Measurements from ENCODE around the gene CGNL1.

The CGNL1 gene

GRCh38 chr15:57375827-57376695 lies at the start of gene CGNL1:
CGNL1 (plus strand) TSS chr15:57376505; CDS start chr15:57438000, 61,495 bp downstream.
- H3K27ac Mint-ChIP-seq = no peak within 1 kb of the TSS
- DNase-seq (ENCODE audit: low spot score in 2 of 2) (no peak), ATAC-seq (no peak)
- peaks cover 12% of the 10 kb centered on the region for H3K4me1 Mint-ChIP-seq
- no peaks in the 10 kb centered on the region for H3K9me3 Mint-ChIP-seq
- no peaks in the 10 kb centered on the region for H3K36me3 Mint-ChIP-seq
- peak within 1 kb of the TSS; percentile 45 for H3K4me3 Mint-ChIP-seq

GRCh38 chr15:57327985-57328471 lies 48.3 kb upstream of the CGNL1 start:
- H3K4me3 Mint-ChIP-seq = no peak overlapping the region
- ATAC-seq (no peak), DNase-seq (ENCODE audit: low spot score in 2 of 2) (no peak)
- H3K4me1 Mint-ChIP-seq = peaks cover 18% of the 10 kb centered on the region
- H3K36me3 Mint-ChIP-seq = no peaks in the 10 kb centered on the region
- no peak overlapping the region for H3K27ac Mint-ChIP-seq
- H3K9me3 Mint-ChIP-seq = no peaks in the 10 kb centered on the region

GRCh38 chr15:57328479-57328878 lies 47.8 kb upstream of the CGNL1 start:
- Mint-ChIP-seq H3K4me1 (peaks cover 18% of the 10 kb centered on the region), H3K9me3 (no peaks in the 10 kb centered on the region), H3K36me3 (no peaks in the 10 kb centered on the region), H3K27ac (no peak overlapping the region), H3K4me3 (no peak overlapping the region)
- DNase-seq (ENCODE audit: low spot score in 2 of 2) (no peak), ATAC-seq (no peak)

GRCh38 chr15:57328897-57329296 lies 47.4 kb upstream of the CGNL1 start:
- Mint-ChIP-seq H3K4me1 (peaks cover 14% of the 10 kb centered on the region), H3K36me3 (no peaks in the 10 kb centered on the region), H3K27ac (no peak overlapping the region), H3K9me3 (no peaks in the 10 kb centered on the region), H3K4me3 (no peak overlapping the region)
- ATAC-seq (no peak), DNase-seq (ENCODE audit: low spot score in 2 of 2) (no peak)

GRCh38 chr15:57329582-57330367 lies 46.5 kb upstream of the CGNL1 start:
- H3K4me1 Mint-ChIP-seq = peaks cover 12% of the 10 kb centered on the region
- peak; percentile 46 for ATAC-seq
- H3K9me3 Mint-ChIP-seq = no peaks in the 10 kb centered on the region
- no peak for DNase-seq (ENCODE audit: low spot score in 2 of 2)
- H3K4me3 Mint-ChIP-seq = no peak overlapping the region
- no peaks in the 10 kb centered on the region for H3K36me3 Mint-ChIP-seq
- no peak overlapping the region for H3K27ac Mint-ChIP-seq

GRCh38 chr15:57330619-57331340 lies 45.5 kb upstream of the CGNL1 start:
- peaks cover 12% of the 10 kb centered on the region for H3K4me1 Mint-ChIP-seq
- no peaks in the 10 kb centered on the region for H3K36me3 Mint-ChIP-seq
- no peaks in the 10 kb centered on the region for H3K9me3 Mint-ChIP-seq
- no peak for ATAC-seq
- H3K27ac Mint-ChIP-seq = no peak overlapping the region
- no peak overlapping the region for H3K4me3 Mint-ChIP-seq
- no peak for DNase-seq (ENCODE audit: low spot score in 2 of 2)

- H3K4me3 Mint-ChIP-seq = no peak overlapping the region
- H3K9me3 Mint-ChIP-seq = no peaks in the 10 kb centered on the region
- DNase-seq (ENCODE audit: low spot score in 2 of 2) = no peak
- no peak overlapping the region for H3K27ac Mint-ChIP-seq
- H3K4me1 Mint-ChIP-seq = peaks cover 12% of the 10 kb centered on the region
- no peaks in the 10 kb centered on the region for H3K36me3 Mint-ChIP-seq
- ATAC-seq = no peak
Observed at GRCh38 chr15:57332326-57332725, 44.0 kb upstream of the CGNL1 start.

- no peak overlapping the region for H3K27ac Mint-ChIP-seq
- DNase-seq (ENCODE audit: low spot score in 2 of 2) (no peak), ATAC-seq (no peak)
- no peaks in the 10 kb centered on the region for H3K9me3 Mint-ChIP-seq
- H3K4me1 Mint-ChIP-seq = peaks cover 12% of the 10 kb centered on the region
- H3K36me3 Mint-ChIP-seq = no peaks in the 10 kb centered on the region
- H3K4me3 Mint-ChIP-seq = no peak overlapping the region
Observed at GRCh38 chr15:57333487-57333886, 42.8 kb upstream of the CGNL1 start.

GRCh38 chr15:57334257-57334656 lies 42.0 kb upstream of the CGNL1 start:
- H3K4me1 Mint-ChIP-seq = peaks cover 12% of the 10 kb centered on the region
- no peaks in the 10 kb centered on the region for H3K9me3 Mint-ChIP-seq
- no peak overlapping the region for H3K27ac Mint-ChIP-seq
- no peak for ATAC-seq
- H3K4me3 Mint-ChIP-seq = no peak overlapping the region
- no peak for DNase-seq (ENCODE audit: low spot score in 2 of 2)
- no peaks in the 10 kb centered on the region for H3K36me3 Mint-ChIP-seq

- peaks cover 3% of the 10 kb centered on the region for H3K4me1 Mint-ChIP-seq
Observed at GRCh38 chr15:57335293-57335715, 41.0 kb upstream of the CGNL1 start.

GRCh38 chr15:57335719-57336118 lies 40.6 kb upstream of the CGNL1 start:
- no peak for ATAC-seq
- no peaks in the 10 kb centered on the region for H3K36me3 Mint-ChIP-seq
- no peak overlapping the region for H3K27ac Mint-ChIP-seq
- H3K9me3 Mint-ChIP-seq = no peaks in the 10 kb centered on the region
- no peak for DNase-seq (ENCODE audit: low spot score in 2 of 2)
- H3K4me3 Mint-ChIP-seq = no peak overlapping the region
- H3K4me1 Mint-ChIP-seq = no peaks in the 10 kb centered on the region

More at GRCh38 chr15:57335293-57335715, 41.0 kb upstream of the CGNL1 start:
- DNase-seq (ENCODE audit: low spot score in 2 of 2) (no peak), ATAC-seq (no peak)
- Mint-ChIP-seq H3K27ac (no peak overlapping the region), H3K4me3 (no peak overlapping the region), H3K9me3 (no peaks in the 10 kb centered on the region), H3K36me3 (no peaks in the 10 kb centered on the region)

GRCh38 chr15:57337868-57338411 lies 38.4 kb upstream of the CGNL1 start:
- DNase-seq (ENCODE audit: low spot score in 2 of 2) (no peak), ATAC-seq (no peak)
- H3K27ac Mint-ChIP-seq = no peak overlapping the region

GRCh38 chr15:57339321-57339720 lies 37.0 kb upstream of the CGNL1 start:
- no peak for ATAC-seq
- DNase-seq (ENCODE audit: low spot score in 2 of 2) = no peak
- no peaks in the 10 kb centered on the region for H3K9me3 Mint-ChIP-seq
- no peaks in the 10 kb centered on the region for H3K36me3 Mint-ChIP-seq
- H3K27ac Mint-ChIP-seq = no peak overlapping the region
- H3K4me3 Mint-ChIP-seq = no peak overlapping the region
- no peaks in the 10 kb centered on the region for H3K4me1 Mint-ChIP-seq

More at GRCh38 chr15:57337868-57338411, 38.4 kb upstream of the CGNL1 start:
- Mint-ChIP-seq H3K9me3 (no peaks in the 10 kb centered on the region), H3K36me3 (no peaks in the 10 kb centered on the region), H3K4me3 (no peak overlapping the region), H3K4me1 (no peaks in the 10 kb centered on the region)

GRCh38 chr15:57340682-57341259 lies 35.5 kb upstream of the CGNL1 start:
- no peaks in the 10 kb centered on the region for H3K9me3 Mint-ChIP-seq
- no peak overlapping the region for H3K4me3 Mint-ChIP-seq
- no peak overlapping the region for H3K27ac Mint-ChIP-seq
- DNase-seq (ENCODE audit: low spot score in 2 of 2) (no peak), ATAC-seq (peak; percentile 43)
- no peaks in the 10 kb centered on the region for H3K36me3 Mint-ChIP-seq
- no peaks in the 10 kb centered on the region for H3K4me1 Mint-ChIP-seq
